ENCODE results near the gene EIF4G1.

DNA sequence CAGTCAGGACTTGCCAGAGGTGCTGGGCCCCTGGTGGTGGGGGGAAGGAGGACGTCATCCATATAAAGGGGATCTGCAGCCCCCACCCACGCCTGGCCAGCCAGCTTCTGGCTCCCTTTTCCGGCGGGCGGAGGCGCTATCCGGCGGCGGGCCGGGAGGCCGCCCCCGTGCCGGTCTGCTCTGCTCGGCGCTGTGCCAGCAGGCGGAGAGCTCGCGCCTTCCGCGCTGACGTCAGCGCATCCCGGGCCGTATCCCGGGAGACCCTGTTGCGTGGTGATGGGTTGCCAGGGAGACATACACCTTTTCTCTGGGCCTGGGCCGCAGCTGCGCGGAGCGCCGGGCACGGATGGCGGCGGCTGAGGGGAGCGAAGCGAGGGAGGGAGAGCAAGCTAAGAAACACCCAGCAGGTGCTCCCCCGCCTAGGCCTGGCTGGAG lies 24.1 kb downstream of the EIF4G1 start:
- peak; percentile 32 for TF ChIP-seq CTCF (IDR thresholded peaks at IDR 0.05)
- no peak for TF ChIP-seq EZH2phosphoT487 (IDR thresholded peaks at IDR 0.05)
- TF ChIP-seq EZH2 (IDR thresholded peaks at IDR 0.05) = no peak

Measured in neural progenitor cell (in vitro differentiated cells).